ENCODE results near the gene SLC46A1. TPM values are rescaled to one million over a fixed set of nuclear protein-coding genes. Genes with fewer than 3 reads are reported as not detected.

SLC46A1 gene
- 15.8 to 22.8 TPM (median 20.7 TPM) in 5 replicates for total RNA-seq (2022; extraction: Qiagen RNA extraction)

GRCh38 chr17:28405632-28406472 is at the start of gene SLC46A1:
TSS of gene SLC46A1 (minus strand) at chr17:28406212. CDS start at chr17:28406114, 98 bp downstream.

GRCh38 chr17:28371245-28372202 is 34.5 kb downstream of the SLC46A1 start, which contains the start of gene SARM1:
TSS of gene SARM1 (plus strand) at chr17:28371694. CDS start at chr17:28372033, 339 bp downstream.

GRCh38 chr17:28370035-28370743 is 35.8 kb downstream of the SLC46A1 start, which contains the start of gene VTN:
TSS of gene VTN (minus strand) at chr17:28370307. CDS start at chr17:28370203, 104 bp downstream.

GRCh38 chr17:28364665-28365363 is 41.2 kb downstream of the SLC46A1 start, which contains the start of gene SEBOX:
TSS of gene SEBOX (minus strand) at chr17:28365199. CDS start at chr17:28365151, 48 bp downstream.

GRCh38 chr17:28357061-28357900 is 48.7 kb downstream of the SLC46A1 start, which contains the start of gene POLDIP2:
TSS of gene POLDIP2 (minus strand) at chr17:28357527. CDS start at chr17:28357448, 79 bp downstream.

Other genes starting within 250 kb of the SLC46A1 start
- gene TMEM97, start 87.0 kb downstream of the SLC46A1 start, total RNA-seq (2022; extraction: Qiagen RNA extraction), result 45.4 to 51.5 TPM (median 48.0 TPM) in 5 replicates
- 53.7 to 58.8 TPM (median 57.1 TPM) in 5 replicates for gene IFT20, start 70.7 kb downstream of the SLC46A1 start, total RNA-seq (2022; extraction: Qiagen RNA extraction)
- gene TNFAIP1, start 70.5 kb downstream of the SLC46A1 start, total RNA-seq (2022; extraction: Qiagen RNA extraction), result 41.9 to 53.8 TPM (median 52.7 TPM) in 5 replicates
- gene POLDIP2, start 48.7 kb downstream of the SLC46A1 start, total RNA-seq (2022; extraction: Qiagen RNA extraction), result 139 to 165 TPM (median 165 TPM) in 5 replicates
- not detected in 5 replicates for gene SEBOX, start 41.0 kb downstream of the SLC46A1 start, total RNA-seq (2022; extraction: Qiagen RNA extraction)
- 16.9 to 24.9 TPM (median 20.6 TPM) in 5 replicates for gene VTN, start 35.9 kb downstream of the SLC46A1 start, total RNA-seq (2022; extraction: Qiagen RNA extraction)
- 4.4 to 7.4 TPM (median 6.2 TPM) in 5 replicates for gene SARM1, start 34.5 kb downstream of the SLC46A1 start, total RNA-seq (2022; extraction: Qiagen RNA extraction)
- gene SLC13A2, start 67.4 kb upstream of the SLC46A1 start, total RNA-seq (2022; extraction: Qiagen RNA extraction), result 0.06 to 0.15 TPM (median 0.12 TPM) in 5 replicates
- 0.02 to 0.06 TPM (median 0.04 TPM) in 4 of 5 replicates, not detected in the other for gene FOXN1, start 100.1 kb upstream of the SLC46A1 start, total RNA-seq (2022; extraction: Qiagen RNA extraction)
- gene UNC119, start 146.4 kb upstream of the SLC46A1 start, total RNA-seq (2022; extraction: Qiagen RNA extraction), result 22.3 to 36.4 TPM (median 32.0 TPM) in 5 replicates
- 55.5 to 65.3 TPM (median 61.2 TPM) in 5 replicates for gene PIGS, start 165.3 kb upstream of the SLC46A1 start, total RNA-seq (2022; extraction: Qiagen RNA extraction)
- 1.6 to 2.8 TPM (median 2.1 TPM) in 5 replicates for gene ALDOC, start 170.7 kb upstream of the SLC46A1 start, total RNA-seq (2022; extraction: Qiagen RNA extraction)
- 69.8 to 83.9 TPM (median 78.3 TPM) in 5 replicates for gene SPAG5, start 192.8 kb upstream of the SLC46A1 start, total RNA-seq (2022; extraction: Qiagen RNA extraction)
- 3.0 to 5.5 TPM (median 4.8 TPM) in 5 replicates for gene RSKR, start 208.0 kb upstream of the SLC46A1 start, total RNA-seq (2022; extraction: Qiagen RNA extraction)
- gene BLTP2, start 238.9 kb upstream of the SLC46A1 start, total RNA-seq (2022; extraction: Qiagen RNA extraction), result 51.4 to 78.0 TPM (median 62.9 TPM) in 5 replicates

All from A549 treated with CORT108297 at 1 μM for 4 hours (cell line).